ENCODE results near the gene SQOR. TPM values are rescaled to one million over a fixed set of nuclear protein-coding genes. Genes with fewer than 3 reads are reported as not detected.

Gene SQOR
- total RNA-seq, 2 donors from 2014 or later: 29.4 to 83.8 TPM

DNA sequence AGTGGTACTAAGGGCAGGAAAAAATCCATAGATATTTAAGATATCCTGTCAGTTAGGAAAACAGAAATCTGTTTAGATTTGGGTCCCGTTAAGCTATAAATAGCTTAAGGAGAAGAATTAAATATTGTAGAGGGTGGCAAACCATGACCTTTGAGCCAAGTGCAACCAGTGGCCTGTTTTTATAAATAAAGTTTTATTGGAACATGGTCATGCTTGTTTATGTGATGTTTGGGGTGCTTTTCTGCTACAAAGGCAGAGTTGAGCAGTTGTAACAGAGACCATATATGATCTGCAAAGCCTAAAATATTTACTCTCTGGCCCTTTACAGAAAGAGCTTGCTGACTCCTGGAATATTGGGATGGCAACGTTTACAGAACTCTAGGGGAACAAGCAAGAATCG, 66.3 kb downstream of the SQOR start:
- 88% methylated on average over 3 of the region's 3 CpGs for WGBS
- DNase-seq (ENCODE audit: low spot score): no peak
- H3K27ac ChIP-seq: no peak overlapping the region
- no peaks in the 10 kb centered on the region for H3K4me1 ChIP-seq (replicated peaks)
- no peaks in the 10 kb centered on the region for H3K36me3 ChIP-seq
- intact Hi-C loops (cut with DNase I): no loop called here
- no peak overlapping the region for H3K4me3 ChIP-seq
- TF ChIP-seq, protein P1, sequence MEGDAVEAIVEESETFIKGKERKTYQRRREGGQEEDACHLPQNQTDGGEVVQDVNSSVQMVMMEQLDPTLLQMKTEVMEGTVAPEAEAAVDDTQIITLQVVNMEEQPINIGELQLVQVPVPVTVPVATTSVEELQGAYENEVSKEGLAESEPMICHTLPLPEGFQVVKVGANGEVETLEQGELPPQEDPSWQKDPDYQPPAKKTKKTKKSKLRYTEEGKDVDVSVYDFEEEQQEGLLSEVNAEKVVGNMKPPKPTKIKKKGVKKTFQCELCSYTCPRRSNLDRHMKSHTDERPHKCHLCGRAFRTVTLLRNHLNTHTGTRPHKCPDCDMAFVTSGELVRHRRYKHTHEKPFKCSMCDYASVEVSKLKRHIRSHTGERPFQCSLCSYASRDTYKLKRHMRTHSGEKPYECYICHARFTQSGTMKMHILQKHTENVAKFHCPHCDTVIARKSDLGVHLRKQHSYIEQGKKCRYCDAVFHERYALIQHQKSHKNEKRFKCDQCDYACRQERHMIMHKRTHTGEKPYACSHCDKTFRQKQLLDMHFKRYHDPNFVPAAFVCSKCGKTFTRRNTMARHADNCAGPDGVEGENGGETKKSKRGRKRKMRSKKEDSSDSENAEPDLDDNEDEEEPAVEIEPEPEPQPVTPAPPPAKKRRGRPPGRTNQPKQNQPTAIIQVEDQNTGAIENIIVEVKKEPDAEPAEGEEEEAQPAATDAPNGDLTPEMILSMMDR (IDR thresholded peaks at IDR 0.05): no peak
- TF ChIP-seq POLR2A (IDR thresholded peaks at IDR 0.05) (no peak), POLR2AphosphoS5 (IDR thresholded peaks at IDR 0.05) (no peak)
- no peaks in the 10 kb centered on the region for H3K27me3 ChIP-seq (replicated peaks; ENCODE audit: insufficient read depth)
- H3K9me3 ChIP-seq: no peaks in the 10 kb centered on the region

DNA sequence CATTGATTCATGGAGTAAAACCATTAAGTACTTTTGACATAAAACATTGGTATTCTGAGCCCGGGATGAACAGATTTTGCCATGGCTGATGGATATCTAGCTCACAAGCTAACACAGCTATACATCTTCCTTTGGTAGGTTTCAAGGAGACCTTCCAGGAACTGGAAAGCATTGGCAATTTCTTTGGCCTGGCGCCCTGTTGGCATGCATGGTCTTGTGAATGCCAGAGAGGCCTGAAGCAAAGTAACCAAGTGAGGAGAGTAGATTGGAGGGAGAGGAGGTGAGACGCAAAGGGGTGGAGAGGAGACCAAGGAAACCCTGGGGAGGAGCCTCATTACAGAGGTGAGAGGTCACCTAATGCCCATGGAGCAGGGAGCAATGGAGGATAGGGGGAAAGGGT, 67.2 kb downstream of the SQOR start:
- Histone ChIP-seq H3K9me3 (no peaks in the 10 kb centered on the region), H3K27me3 (replicated peaks; ENCODE audit: insufficient read depth) (no peaks in the 10 kb centered on the region), H3K27ac (no peak overlapping the region), H3K4me1 (replicated peaks) (no peaks in the 10 kb centered on the region), H3K36me3 (no peaks in the 10 kb centered on the region), H3K4me3 (no peak overlapping the region)
- intact Hi-C loops (cut with DNase I): no loop called here
- TF ChIP-seq POLR2AphosphoS5 (IDR thresholded peaks at IDR 0.05): no peak
- DNase-seq (ENCODE audit: low spot score): peak; percentile 27
- WGBS: 72% methylated on average over 3 of the region's 3 CpGs

DNA sequence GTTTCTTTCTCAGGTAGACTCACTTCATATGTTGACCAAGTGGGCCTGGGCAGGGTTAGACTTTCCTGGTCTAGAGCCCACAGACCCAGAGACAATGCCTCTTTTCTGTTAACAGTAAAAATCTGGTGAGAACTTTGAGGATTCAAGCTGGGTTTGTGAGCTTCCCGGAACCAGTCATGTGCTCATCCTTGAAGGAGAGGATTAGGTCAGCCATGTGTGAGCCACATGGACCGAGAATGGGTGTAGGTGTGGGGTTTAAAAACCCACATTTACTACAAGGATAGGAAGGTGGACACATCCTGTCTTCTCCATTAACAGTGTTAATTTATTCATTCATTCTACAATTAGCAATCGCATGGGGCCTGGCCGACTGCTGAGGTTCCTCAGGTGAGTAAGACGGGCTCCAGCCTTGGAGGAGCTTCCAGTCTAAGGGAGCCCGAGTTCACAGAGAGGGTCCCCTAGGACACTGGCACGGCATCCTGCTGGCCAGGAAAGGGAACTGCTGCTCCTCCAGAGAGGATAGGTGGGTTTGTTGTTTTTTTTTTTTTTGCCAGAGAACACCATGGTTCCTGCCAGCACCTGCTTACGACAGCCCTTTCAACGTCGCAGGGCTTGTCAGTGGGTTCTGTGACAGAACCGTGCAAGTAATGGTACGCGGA, 69.0 kb downstream of the SQOR start:
- intact Hi-C loops (cut with DNase I): no loop called here

DNA sequence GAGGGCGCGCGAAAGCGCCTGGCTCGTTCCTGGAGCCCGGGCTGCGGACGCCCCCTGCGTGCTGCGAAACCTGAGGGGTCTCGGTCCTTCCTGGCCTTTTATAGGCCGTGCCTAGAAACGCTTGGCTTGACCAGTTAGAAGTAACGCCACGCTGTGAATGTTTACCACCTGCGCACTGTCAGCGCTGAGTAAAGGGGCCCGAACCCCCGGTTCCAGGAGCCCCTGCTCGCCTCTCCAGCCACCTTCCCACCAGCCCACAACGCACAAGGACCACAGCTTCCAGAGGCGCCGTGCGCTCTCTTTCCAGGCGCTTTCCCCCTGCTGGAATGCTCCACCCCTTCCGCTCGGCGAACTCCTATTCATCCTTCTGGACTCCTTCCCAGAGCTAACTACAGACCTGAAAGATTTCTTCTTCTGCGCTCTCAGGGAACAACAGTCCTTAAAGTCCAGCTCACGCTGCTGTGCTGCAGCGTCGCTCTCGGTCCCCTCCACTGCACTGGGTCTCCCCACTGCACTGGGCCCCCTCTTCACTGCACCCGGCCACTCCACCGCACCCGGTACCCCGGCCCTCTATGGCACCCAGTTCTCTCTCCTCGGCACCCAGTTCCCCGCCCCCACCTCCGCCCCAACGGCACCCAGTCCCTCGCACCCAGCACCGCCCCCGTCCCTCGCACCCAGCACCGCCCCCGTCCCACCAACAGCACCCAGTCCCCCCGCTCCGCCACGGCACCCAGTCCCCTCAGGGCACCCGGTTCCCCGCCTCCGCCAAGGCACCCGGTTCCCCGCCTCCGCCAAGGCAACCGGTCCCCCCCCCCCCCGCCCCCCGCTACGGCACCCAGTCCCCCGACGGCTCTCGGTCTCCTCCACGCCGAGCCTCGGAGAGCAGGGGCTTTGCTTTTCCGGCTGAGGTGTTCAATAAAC, 69.8 kb downstream of the SQOR start:
- no peak for DNase-seq (ENCODE audit: low spot score)
- Histone ChIP-seq H3K27ac (no peak overlapping the region), H3K4me1 (replicated peaks) (no peaks in the 10 kb centered on the region), H3K36me3 (no peaks in the 10 kb centered on the region), H3K9me3 (no peaks in the 10 kb centered on the region), H3K27me3 (replicated peaks; ENCODE audit: insufficient read depth) (no peaks in the 10 kb centered on the region), H3K4me3 (peak overlapping the region; percentile 26 to 36)
- 10% methylated on average over 57 of the region's 67 CpGs for WGBS
- intact Hi-C loops (cut with DNase I): no loop called here
- TF ChIP-seq POLR2A (IDR thresholded peaks at IDR 0.05): no peak
- no peak for TF ChIP-seq POLR2AphosphoS5 (IDR thresholded peaks at IDR 0.05)
- TF ChIP-seq, protein P1 (IDR thresholded peaks at IDR 0.05): no peak

More for the DNA sequence above, 69.0 kb downstream of the SQOR start:
- no peak for TF ChIP-seq POLR2A (IDR thresholded peaks at IDR 0.05)
- TF ChIP-seq, protein P1 (IDR thresholded peaks at IDR 0.05): no peak
- no peak for TF ChIP-seq POLR2AphosphoS5 (IDR thresholded peaks at IDR 0.05)
- no peaks in the 10 kb centered on the region for H3K9me3 ChIP-seq
- WGBS: 66% methylated on average over 13 of the region's 13 CpGs
- no peak for DNase-seq (ENCODE audit: low spot score)
- H3K27ac ChIP-seq: no peak overlapping the region
- no peaks in the 10 kb centered on the region for H3K27me3 ChIP-seq (replicated peaks; ENCODE audit: insufficient read depth)
- no peak overlapping the region for H3K4me3 ChIP-seq
- no peaks in the 10 kb centered on the region for H3K36me3 ChIP-seq
- H3K4me1 ChIP-seq (replicated peaks): no peaks in the 10 kb centered on the region

DNA sequence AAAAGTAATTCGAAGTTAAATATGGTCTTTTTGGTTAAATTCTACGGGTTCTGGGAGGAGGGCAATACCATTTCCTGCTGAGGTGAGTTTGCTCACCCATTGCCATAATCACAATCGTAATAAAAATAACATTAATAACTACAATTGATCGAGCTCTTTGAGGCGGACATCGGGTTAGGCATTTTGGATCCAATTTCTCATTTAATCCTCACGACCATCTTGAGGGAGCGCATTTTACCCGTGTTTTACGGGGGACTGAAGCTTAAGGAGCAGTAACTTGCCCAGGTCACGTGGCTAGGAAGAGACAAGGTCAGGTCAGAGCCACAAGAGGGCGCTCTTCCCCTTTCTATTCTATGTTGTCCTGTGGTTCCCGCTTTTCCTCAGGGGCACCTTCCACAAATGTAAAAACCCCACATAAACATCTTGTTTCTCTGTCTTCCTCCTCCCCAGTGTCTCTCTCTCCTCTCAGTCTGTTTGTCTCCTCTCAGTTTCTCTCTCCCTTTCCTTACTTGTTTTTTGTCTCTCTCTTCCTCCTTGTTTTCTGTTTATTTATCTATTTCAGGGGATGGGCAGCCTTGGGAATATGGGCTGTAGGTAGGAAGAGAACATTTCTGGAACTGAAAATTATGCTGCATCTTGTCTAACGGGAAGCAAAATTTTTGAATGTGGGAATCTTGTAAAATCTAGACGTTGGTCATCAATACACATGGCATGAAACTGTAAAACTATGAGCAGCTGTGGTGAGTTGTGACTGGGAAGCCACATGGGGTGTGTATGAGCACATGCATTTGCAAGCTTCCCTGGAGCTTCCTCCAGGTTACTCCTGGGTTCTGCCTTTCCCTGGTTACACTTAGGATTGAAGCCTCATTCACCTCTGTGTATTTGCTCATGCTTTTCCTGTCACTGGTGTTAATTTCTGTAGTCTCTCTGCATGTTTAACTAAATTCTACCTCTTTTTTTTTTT, 71.0 kb downstream of the SQOR start:
- 5% methylated on average over 15 of the region's 15 CpGs for WGBS
- Histone ChIP-seq H3K4me3 (peak overlapping the region; percentile 26 to 36), H3K9me3 (no peaks in the 10 kb centered on the region), H3K27me3 (replicated peaks; ENCODE audit: insufficient read depth) (no peaks in the 10 kb centered on the region), H3K27ac (no peak overlapping the region), H3K36me3 (no peaks in the 10 kb centered on the region), H3K4me1 (replicated peaks) (no peaks in the 10 kb centered on the region)
- intact Hi-C loops (cut with DNase I): no loop called here
- TF ChIP-seq, protein P1 (IDR thresholded peaks at IDR 0.05): peak; percentile 84 to 94 (median 89)
- TF ChIP-seq POLR2A (IDR thresholded peaks at IDR 0.05): no peak
- peak; percentile 65 for TF ChIP-seq POLR2AphosphoS5 (IDR thresholded peaks at IDR 0.05)
- peak; percentile 82 for DNase-seq (ENCODE audit: low spot score)
